ENCODE data around the gene NTSR1. TPM values are rescaled to one million over a fixed set of nuclear protein-coding genes. Genes with fewer than 3 reads are reported as not detected.

NTSR1 gene
- total RNA-seq, 1 experiment from 2014 or later: not detected

- no peak for DNase-seq (ENCODE audit: low read depth in 1 of 2, low spot score in 2 of 2)
- H3K27ac ChIP-seq: no peak overlapping the region
- H3K4me1 ChIP-seq (replicated peaks): no peaks in the 10 kb centered on the region
- H3K9me3 ChIP-seq (replicated peaks): no peaks in the 10 kb centered on the region
- H3K27me3 ChIP-seq (replicated peaks): peaks cover 39% of the 10 kb centered on the region
- no peaks in the 10 kb centered on the region for H3K36me3 ChIP-seq
- no peak overlapping the region for H3K4me3 ChIP-seq
Observed at GRCh38 chr20:62782149-62782892, 73.7 kb downstream of the NTSR1 start.

- Histone ChIP-seq H3K4me3 (no peak overlapping the region), H3K27ac (no peak overlapping the region), H3K9me3 (replicated peaks) (no peaks in the 10 kb centered on the region), H3K36me3 (no peaks in the 10 kb centered on the region), H3K27me3 (replicated peaks) (peaks cover 39% of the 10 kb centered on the region), H3K4me1 (replicated peaks) (no peaks in the 10 kb centered on the region)
- DNase-seq (ENCODE audit: low read depth in 1 of 2, low spot score in 2 of 2): no peak
Observed at GRCh38 chr20:62782893-62783278, 74.2 kb downstream of the NTSR1 start.

- H3K4me3 ChIP-seq: no peak overlapping the region
- H3K9me3 ChIP-seq (replicated peaks): no peaks in the 10 kb centered on the region
- H3K27ac ChIP-seq: no peak overlapping the region
- no peaks in the 10 kb centered on the region for H3K4me1 ChIP-seq (replicated peaks)
- DNase-seq (ENCODE audit: low read depth in 1 of 2, low spot score in 2 of 2): no peak
- H3K36me3 ChIP-seq: no peaks in the 10 kb centered on the region
- peaks cover 42% of the 10 kb centered on the region for H3K27me3 ChIP-seq (replicated peaks)
Observed at GRCh38 chr20:62784497-62784896, 75.9 kb downstream of the NTSR1 start.

GRCh38 chr20:62785393-62785792 is 76.8 kb downstream of the NTSR1 start:
- H3K27ac ChIP-seq: no peak overlapping the region

GRCh38 chr20:62786157-62786556 is 77.5 kb downstream of the NTSR1 start:
- H3K4me1 ChIP-seq (replicated peaks): peaks cover under 1% of the 10 kb centered on the region; the same call in 1 of the 2 replicates
- no peaks in the 10 kb centered on the region for H3K36me3 ChIP-seq
- no peak overlapping the region for H3K4me3 ChIP-seq

More at GRCh38 chr20:62785393-62785792, 76.8 kb downstream of the NTSR1 start:
- no peak for DNase-seq (ENCODE audit: low read depth in 1 of 2, low spot score in 2 of 2)
- H3K9me3 ChIP-seq (replicated peaks): no peaks in the 10 kb centered on the region
- no peak overlapping the region for H3K4me3 ChIP-seq
- H3K27me3 ChIP-seq (replicated peaks): peaks cover 36% of the 10 kb centered on the region
- no peaks in the 10 kb centered on the region for H3K4me1 ChIP-seq (replicated peaks)
- no peaks in the 10 kb centered on the region for H3K36me3 ChIP-seq

GRCh38 chr20:62787321-62787720 is 78.7 kb downstream of the NTSR1 start:
- H3K4me3 ChIP-seq: no peak overlapping the region
- H3K27me3 ChIP-seq (replicated peaks): peaks cover 23% of the 10 kb centered on the region
- H3K36me3 ChIP-seq: no peaks in the 10 kb centered on the region
- no peak overlapping the region for H3K27ac ChIP-seq
- H3K9me3 ChIP-seq (replicated peaks): no peaks in the 10 kb centered on the region
- peaks cover 12% of the 10 kb centered on the region for H3K4me1 ChIP-seq (replicated peaks)
- DNase-seq (ENCODE audit: low read depth in 1 of 2, low spot score in 2 of 2): no peak

More at GRCh38 chr20:62786157-62786556, 77.5 kb downstream of the NTSR1 start:
- no peak for DNase-seq (ENCODE audit: low read depth in 1 of 2, low spot score in 2 of 2)
- Histone ChIP-seq H3K27me3 (replicated peaks) (peaks cover 33% of the 10 kb centered on the region), H3K27ac (no peak overlapping the region), H3K9me3 (replicated peaks) (no peaks in the 10 kb centered on the region)

GRCh38 chr20:62787866-62788265 is 79.2 kb downstream of the NTSR1 start:
- H3K4me1 ChIP-seq (replicated peaks): peaks cover 17% of the 10 kb centered on the region
- H3K9me3 ChIP-seq (replicated peaks): no peaks in the 10 kb centered on the region
- H3K27ac ChIP-seq: no peak overlapping the region
- no peak for DNase-seq (ENCODE audit: low read depth in 1 of 2, low spot score in 2 of 2)
- peaks cover 18% of the 10 kb centered on the region for H3K27me3 ChIP-seq (replicated peaks)
- no peak overlapping the region for H3K4me3 ChIP-seq
- H3K36me3 ChIP-seq: no peaks in the 10 kb centered on the region

- H3K9me3 ChIP-seq (replicated peaks): no peaks in the 10 kb centered on the region
- H3K27me3 ChIP-seq (replicated peaks): peaks cover 15% of the 10 kb centered on the region
- no peak overlapping the region for H3K27ac ChIP-seq
- H3K4me3 ChIP-seq: no peak overlapping the region
- H3K4me1 ChIP-seq (replicated peaks): peaks cover 20% of the 10 kb centered on the region
- DNase-seq (ENCODE audit: low read depth in 1 of 2, low spot score in 2 of 2): no peak
- H3K36me3 ChIP-seq: no peaks in the 10 kb centered on the region
Observed at GRCh38 chr20:62788607-62789006, 80.0 kb downstream of the NTSR1 start.

- Histone ChIP-seq H3K4me3 (no peak overlapping the region), H3K27ac (no peak overlapping the region), H3K9me3 (replicated peaks) (no peaks in the 10 kb centered on the region), H3K27me3 (replicated peaks) (peaks cover 7% of the 10 kb centered on the region), H3K36me3 (no peaks in the 10 kb centered on the region), H3K4me1 (replicated peaks) (peaks cover 32% of the 10 kb centered on the region)
- no peak for DNase-seq (ENCODE audit: low read depth in 1 of 2, low spot score in 2 of 2)
Observed at GRCh38 chr20:62790075-62790474, 81.4 kb downstream of the NTSR1 start.

- Histone ChIP-seq H3K9me3 (replicated peaks) (no peaks in the 10 kb centered on the region), H3K4me1 (replicated peaks) (peaks cover 32% of the 10 kb centered on the region), H3K4me3 (no peak overlapping the region), H3K27ac (no peak overlapping the region), H3K27me3 (replicated peaks) (peaks cover 3% of the 10 kb centered on the region), H3K36me3 (no peaks in the 10 kb centered on the region)
- peak; percentile 82 to 87 for DNase-seq (ENCODE audit: low read depth in 1 of 2, low spot score in 2 of 2)
Observed at GRCh38 chr20:62791301-62792181, 82.9 kb downstream of the NTSR1 start.

GRCh38 chr20:62792182-62792939 is 83.7 kb downstream of the NTSR1 start:
- Histone ChIP-seq H3K4me3 (no peak overlapping the region), H3K27ac (no peak overlapping the region)
- DNase-seq (ENCODE audit: low read depth in 1 of 2, low spot score in 2 of 2): peak in 1 of 2 experiments; percentile 41

GRCh38 chr20:62792940-62793756 is 84.5 kb downstream of the NTSR1 start:
- Histone ChIP-seq H3K4me3 (no peak overlapping the region), H3K27ac (no peak overlapping the region), H3K4me1 (replicated peaks) (peaks cover 39% of the 10 kb centered on the region), H3K36me3 (peaks cover 12% of the 10 kb centered on the region), H3K27me3 (replicated peaks) (peaks cover 3% of the 10 kb centered on the region), H3K9me3 (replicated peaks) (no peaks in the 10 kb centered on the region)
- no peak for DNase-seq (ENCODE audit: low read depth in 1 of 2, low spot score in 2 of 2)

More at GRCh38 chr20:62792182-62792939, 83.7 kb downstream of the NTSR1 start:
- H3K9me3 ChIP-seq (replicated peaks): no peaks in the 10 kb centered on the region
- H3K27me3 ChIP-seq (replicated peaks): peaks cover 3% of the 10 kb centered on the region
- peaks cover 37% of the 10 kb centered on the region for H3K4me1 ChIP-seq (replicated peaks)
- peaks cover 4% of the 10 kb centered on the region for H3K36me3 ChIP-seq

- H3K27me3 ChIP-seq (replicated peaks): peaks cover 2% of the 10 kb centered on the region
- peaks cover 17% of the 10 kb centered on the region for H3K36me3 ChIP-seq
- no peak overlapping the region for H3K27ac ChIP-seq
- DNase-seq (ENCODE audit: low read depth in 1 of 2, low spot score in 2 of 2): no peak
- H3K4me3 ChIP-seq: peak overlapping the region; percentile 21
- no peaks in the 10 kb centered on the region for H3K9me3 ChIP-seq (replicated peaks)
- peaks cover 39% of the 10 kb centered on the region for H3K4me1 ChIP-seq (replicated peaks)
Observed at GRCh38 chr20:62793757-62794006, 85.0 kb downstream of the NTSR1 start.
